AG04450 (cell line): ENCODE measurements around the gene ARNT2. TPM values are rescaled to one million over a fixed set of nuclear protein-coding genes. Genes with fewer than 3 reads are reported as not detected.

Source experiments
- CTCF ChIA-PET: fragments of 300-600, 350-600 bp; formaldehyde crosslinking; extraction: SDS; loops from one replicate; lab custom pipeline; 2022; ENCODE audit warnings: antibody characterized with exemption, inconsistent platforms; lab: Charles Lee
- POLR2A ChIA-PET: fragments of 350-600 bp; formaldehyde crosslinking; extraction: SDS; loops from one replicate; lab custom pipeline; 2021; ENCODE audit warnings: antibody characterized with exemption, inconsistent platforms; lab: Yijun Ruan, JAX
- DNase-seq: peaks from one replicate; pipeline ENCODE4 v3.0.0-alpha.2; 2011; ENCODE audit warnings: low read depth, low spot score
- H3K27ac ChIP-seq: one replicate; pipeline ENCODE4 v1.5.1; 2012; ENCODE audit warnings: low read depth, low read length, control low read depth
- H3K27me3 ChIP-seq: one replicate; pipeline ENCODE4 v1.6.0; 2012; ENCODE audit warnings: low read length; ENCODE audit not compliant: control insufficient read depth, insufficient read depth
- H3K4me3 ChIP-seq: 2 replicates; pipeline ENCODE4 v1.5.1; 2011; ENCODE audit warnings: mild to moderate bottlenecking, low read depth, low read length, control low read depth
- H3K9me3 ChIP-seq: 2 replicates; pipeline ENCODE4 v1.5.1; 2012; ENCODE audit warnings: low read length; ENCODE audit not compliant: control insufficient read depth, insufficient read depth
- polyA plus RNA-seq: library from polyadenylated mRNA; depleted of rRNA; stranded (reverse); fragments of >200 nt; gene quantifications from 2 replicates; pipeline ENCODE4 v1.2.3, GENCODE V29; 2011
- TF ChIP-seq, protein P1 (sequence below): IDR thresholded peaks from 2 replicates; pipeline ENCODE4 v1.5.1; 2011; ENCODE audit warnings: low read depth, low read length, control low read depth, inconsistent platforms

Gene ARNT2
- polyA plus RNA-seq, 1 experiment: 36.8 TPM

GRCh38 chr15:80523746-80524145 lies 119.6 kb downstream of the ARNT2 start:
- no peak for DNase-seq
- H3K27me3 ChIP-seq: no peaks in the 10 kb centered on the region
- no peaks in the 10 kb centered on the region for H3K9me3 ChIP-seq
- POLR2A ChIA-PET: no interaction called here
- TF ChIP-seq, protein P1, sequence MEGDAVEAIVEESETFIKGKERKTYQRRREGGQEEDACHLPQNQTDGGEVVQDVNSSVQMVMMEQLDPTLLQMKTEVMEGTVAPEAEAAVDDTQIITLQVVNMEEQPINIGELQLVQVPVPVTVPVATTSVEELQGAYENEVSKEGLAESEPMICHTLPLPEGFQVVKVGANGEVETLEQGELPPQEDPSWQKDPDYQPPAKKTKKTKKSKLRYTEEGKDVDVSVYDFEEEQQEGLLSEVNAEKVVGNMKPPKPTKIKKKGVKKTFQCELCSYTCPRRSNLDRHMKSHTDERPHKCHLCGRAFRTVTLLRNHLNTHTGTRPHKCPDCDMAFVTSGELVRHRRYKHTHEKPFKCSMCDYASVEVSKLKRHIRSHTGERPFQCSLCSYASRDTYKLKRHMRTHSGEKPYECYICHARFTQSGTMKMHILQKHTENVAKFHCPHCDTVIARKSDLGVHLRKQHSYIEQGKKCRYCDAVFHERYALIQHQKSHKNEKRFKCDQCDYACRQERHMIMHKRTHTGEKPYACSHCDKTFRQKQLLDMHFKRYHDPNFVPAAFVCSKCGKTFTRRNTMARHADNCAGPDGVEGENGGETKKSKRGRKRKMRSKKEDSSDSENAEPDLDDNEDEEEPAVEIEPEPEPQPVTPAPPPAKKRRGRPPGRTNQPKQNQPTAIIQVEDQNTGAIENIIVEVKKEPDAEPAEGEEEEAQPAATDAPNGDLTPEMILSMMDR: no peak
- H3K4me3 ChIP-seq: no peak overlapping the region
- CTCF ChIA-PET: no interaction called here
- H3K27ac ChIP-seq: no peak overlapping the region

- H3K27me3 ChIP-seq: no peaks in the 10 kb centered on the region
- no peak for DNase-seq
- ChIA-PET POLR2A (no interaction called here), CTCF (interaction anchor here (1.1 kb wide), 1 partner anchor 70 kb away, joined by 3 read pairs; no protein-coding TSS in a partner anchor)
- H3K4me3 ChIP-seq: no peak overlapping the region
- TF ChIP-seq, protein P1: no peak
- H3K27ac ChIP-seq: no peak overlapping the region
- H3K9me3 ChIP-seq: no peaks in the 10 kb centered on the region
These were observed 121.7 kb downstream of the ARNT2 start for GRCh38 chr15:80525853-80526252.

DNA sequence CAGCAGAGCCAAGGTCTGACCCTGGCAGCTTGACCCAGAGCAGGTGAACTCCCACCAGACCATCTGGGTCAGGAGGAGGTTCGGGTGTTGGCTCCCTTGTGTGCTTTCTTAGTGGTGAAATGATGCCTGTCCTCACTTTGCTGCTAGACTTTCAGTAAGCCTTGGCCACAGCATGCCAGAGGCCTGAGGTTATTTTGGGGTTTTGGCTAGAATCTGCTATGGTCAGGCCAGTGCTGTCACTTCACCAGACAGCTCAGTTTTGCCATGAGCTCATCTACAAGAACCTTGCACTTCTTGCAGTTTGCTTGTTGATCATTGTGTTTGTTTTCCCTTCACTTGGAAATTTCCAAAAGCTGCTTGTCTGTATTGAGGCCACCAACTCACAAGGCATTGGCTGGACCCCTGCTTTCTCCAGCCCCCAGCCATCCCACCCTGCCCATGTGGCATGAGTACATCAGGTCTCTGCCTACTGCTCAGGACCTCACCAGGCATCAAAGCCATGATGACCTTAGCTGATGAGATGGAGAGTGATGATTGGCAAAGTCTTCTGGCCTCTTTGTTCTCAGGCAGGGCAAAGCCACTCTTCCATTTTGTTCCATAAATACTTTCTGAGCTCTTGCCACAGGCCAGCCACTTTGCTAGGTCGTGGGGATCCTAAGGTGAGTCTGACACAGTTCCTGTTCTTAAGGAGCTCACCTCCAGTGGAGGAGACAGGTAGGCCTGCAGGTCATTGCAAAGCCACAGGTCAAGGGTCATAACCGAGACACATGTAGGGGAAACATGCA lies 122.6 kb downstream of the ARNT2 start:
- Histone ChIP-seq H3K27ac (no peak overlapping the region), H3K9me3 (no peaks in the 10 kb centered on the region), H3K4me3 (no peak overlapping the region), H3K27me3 (no peaks in the 10 kb centered on the region)
- DNase-seq: no peak
- ChIA-PET POLR2A (no interaction called here), CTCF (interaction anchor here (1.1 to 1.4 kb wide), 2 partner anchors 41 to 71 kb away, joined by 3 to 5 read pairs; no protein-coding TSS in a partner anchor)
- TF ChIP-seq, protein P1: no peak

GRCh38 chr15:80527406-80527805 lies 123.2 kb downstream of the ARNT2 start:
- no peak for DNase-seq
- POLR2A ChIA-PET: no interaction called here

GRCh38 chr15:80527961-80528360 lies 123.8 kb downstream of the ARNT2 start:
- ChIA-PET CTCF (no interaction called here), POLR2A (no interaction called here)
- DNase-seq: no peak
- Histone ChIP-seq H3K27ac (no peak overlapping the region), H3K9me3 (0 out of 2 replicates have a peak, but pooled peaks cover 2% of the 10 kb centered on the region), H3K27me3 (no peaks in the 10 kb centered on the region), H3K4me3 (no peak overlapping the region)
- TF ChIP-seq, protein P1: no peak

More at GRCh38 chr15:80527406-80527805, 123.2 kb downstream of the ARNT2 start:
- CTCF ChIA-PET: interaction anchor here (1.4 kb wide), 1 partner anchor 40 kb away, joined by 5 read pairs; no protein-coding TSS in a partner anchor
- Histone ChIP-seq H3K27ac (no peak overlapping the region), H3K9me3 (no peaks in the 10 kb centered on the region), H3K27me3 (no peaks in the 10 kb centered on the region), H3K4me3 (no peak overlapping the region)
- TF ChIP-seq, protein P1: no peak
